Spleen (tissue), 7 donors: ENCODE measurements around the gene GSG1L.

ENCODE experiments used
- POLR2A ChIP-seq, 3 donors: fragments of 450-650 bp; IDR thresholded peaks; one replicate each; pipeline ENCODE4 v1.5.1; 2017; ENCODE audit warnings: antibody characterized with exemption in 3 of 3, mild to moderate bottlenecking in 1 of 3
- POLR2AphosphoS5 ChIP-seq, 3 donors: sonication (generic); formaldehyde crosslinking; IDR thresholded peaks; one replicate each; pipeline ENCODE4 v1.5.1; 2017; ENCODE audit warnings: antibody characterized with exemption in 3 of 3
- TF ChIP-seq, protein P1 (sequence below), 11 experiments: fragments of 200-600 bp in 7 of 11; fragments of 450-650 bp in 4 of 11; sonication (generic) in 4 of 11; IDR thresholded peaks in 8 of 11; conservative IDR thresholded peaks in 3 of 11; 1 replicate in 7 of 11; 2 replicates in 4 of 11; pipeline versions ENCODE4 v1.4.0 to v1.8.0; 2016 to 2021; ENCODE audit warnings: antibody characterized with exemption in 11 of 11, inconsistent platforms in 4 of 11, mild to moderate bottlenecking in 1 of 11
- donor health status: DM: no; HTN: no; CAD: no; lungs with moderate emphysema.
- donor health status: DM: no; HTN: no; CAD: no.
- donor health status: DM: no; HTN: no; CAD: no.

DNA sequence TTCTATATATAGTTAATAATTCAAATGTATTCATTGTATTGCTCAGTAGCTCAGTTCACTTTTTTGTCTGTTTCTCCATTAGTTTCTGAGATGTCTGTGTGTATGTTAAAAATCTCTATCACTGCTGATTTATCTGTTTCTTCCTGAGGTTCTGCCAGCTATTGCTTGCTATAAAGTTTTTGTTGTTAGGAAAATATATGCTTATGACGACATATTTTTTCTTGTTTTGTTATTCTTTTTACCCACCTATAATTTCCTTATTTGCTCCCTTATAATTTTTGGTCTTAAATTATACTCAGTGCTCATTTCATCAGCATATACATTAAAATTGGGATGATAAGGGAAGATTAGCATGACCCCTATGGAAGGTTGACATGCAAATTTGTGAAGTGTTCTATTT, 200.6 kb downstream of the GSG1L start:
- TF ChIP-seq, protein P1, sequence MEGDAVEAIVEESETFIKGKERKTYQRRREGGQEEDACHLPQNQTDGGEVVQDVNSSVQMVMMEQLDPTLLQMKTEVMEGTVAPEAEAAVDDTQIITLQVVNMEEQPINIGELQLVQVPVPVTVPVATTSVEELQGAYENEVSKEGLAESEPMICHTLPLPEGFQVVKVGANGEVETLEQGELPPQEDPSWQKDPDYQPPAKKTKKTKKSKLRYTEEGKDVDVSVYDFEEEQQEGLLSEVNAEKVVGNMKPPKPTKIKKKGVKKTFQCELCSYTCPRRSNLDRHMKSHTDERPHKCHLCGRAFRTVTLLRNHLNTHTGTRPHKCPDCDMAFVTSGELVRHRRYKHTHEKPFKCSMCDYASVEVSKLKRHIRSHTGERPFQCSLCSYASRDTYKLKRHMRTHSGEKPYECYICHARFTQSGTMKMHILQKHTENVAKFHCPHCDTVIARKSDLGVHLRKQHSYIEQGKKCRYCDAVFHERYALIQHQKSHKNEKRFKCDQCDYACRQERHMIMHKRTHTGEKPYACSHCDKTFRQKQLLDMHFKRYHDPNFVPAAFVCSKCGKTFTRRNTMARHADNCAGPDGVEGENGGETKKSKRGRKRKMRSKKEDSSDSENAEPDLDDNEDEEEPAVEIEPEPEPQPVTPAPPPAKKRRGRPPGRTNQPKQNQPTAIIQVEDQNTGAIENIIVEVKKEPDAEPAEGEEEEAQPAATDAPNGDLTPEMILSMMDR (IDR thresholded peaks at IDR 0.05 in 8 of 11, conservative IDR thresholded peaks at IDR 0.05 in 3 of 11): no peak
- TF ChIP-seq POLR2AphosphoS5 (IDR thresholded peaks at IDR 0.05): no peak
- no peak for TF ChIP-seq POLR2A (IDR thresholded peaks at IDR 0.05)
